Skin epidermis (tissue), 12 donors: ENCODE data around the gene PRAME.
A peak's percentile ranks its signal among the peaks of the same experiment; 100 is the strongest.
"Not testable (repeated sequence)": the region's sequence is repeated elsewhere in the genome, so short reads cannot be mapped to it uniquely, and the experiment has no call there.

ENCODE experiments used
- H3K27ac ChIP-seq, 21 experiments: fragments of 200-600 bp; sonication (generic) in 11 of 21; one replicate each; pipeline ENCODE4 v1.5.0; 2020; ENCODE audit warnings: mild to moderate bottlenecking in 3 of 21, inconsistent platforms in 2 of 21, moderate library complexity in 2 of 21
- H3K4me3 ChIP-seq, 7 experiments: fragments of 200-600 bp; sonication (generic) in 2 of 7; one replicate each; pipeline ENCODE4 v1.5.0; 2020; ENCODE audit warnings: inconsistent platforms in 2 of 7, mild to moderate bottlenecking in 2 of 7, moderate library complexity in 1 of 7

Gene PRAME

DNA sequence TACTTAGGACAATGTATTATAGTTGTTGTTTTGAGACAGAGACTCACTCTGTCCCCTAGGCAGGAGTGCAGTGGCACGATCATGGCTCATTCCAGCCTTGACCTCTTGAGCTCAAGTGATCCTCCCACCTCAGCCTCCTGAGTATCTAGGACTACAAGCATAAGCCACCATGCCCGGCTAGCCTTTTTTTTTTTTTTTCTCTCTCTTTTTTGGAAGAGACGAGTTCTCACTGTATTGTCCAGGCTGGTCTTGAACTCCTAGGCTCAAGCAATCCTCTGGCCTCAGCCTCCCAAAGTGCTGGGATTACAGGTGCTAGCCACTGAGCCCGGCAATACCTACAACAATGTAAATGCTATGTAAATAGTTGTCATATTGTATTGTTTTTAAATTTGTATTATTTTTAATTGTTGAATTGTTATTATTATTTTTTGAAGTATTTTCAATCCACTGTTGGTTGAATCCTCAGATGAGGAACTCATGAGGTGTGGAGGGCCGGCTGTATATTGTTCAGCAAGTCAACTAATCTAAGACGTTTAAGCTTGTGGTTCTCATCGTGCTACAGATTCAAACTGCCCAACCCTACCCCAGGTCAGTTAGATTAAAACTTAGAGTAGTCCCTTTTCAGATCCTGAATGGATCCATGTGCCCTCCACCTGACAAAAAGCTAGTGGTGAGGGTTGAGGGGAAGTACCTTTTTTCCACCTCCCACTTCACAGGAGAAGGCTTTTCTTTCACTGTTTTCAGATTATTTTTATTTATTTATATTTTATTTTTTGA, 27.1 kb downstream of the PRAME start:
- no peak overlapping the region for H3K27ac ChIP-seq
- no peak overlapping the region for H3K4me3 ChIP-seq

DNA sequence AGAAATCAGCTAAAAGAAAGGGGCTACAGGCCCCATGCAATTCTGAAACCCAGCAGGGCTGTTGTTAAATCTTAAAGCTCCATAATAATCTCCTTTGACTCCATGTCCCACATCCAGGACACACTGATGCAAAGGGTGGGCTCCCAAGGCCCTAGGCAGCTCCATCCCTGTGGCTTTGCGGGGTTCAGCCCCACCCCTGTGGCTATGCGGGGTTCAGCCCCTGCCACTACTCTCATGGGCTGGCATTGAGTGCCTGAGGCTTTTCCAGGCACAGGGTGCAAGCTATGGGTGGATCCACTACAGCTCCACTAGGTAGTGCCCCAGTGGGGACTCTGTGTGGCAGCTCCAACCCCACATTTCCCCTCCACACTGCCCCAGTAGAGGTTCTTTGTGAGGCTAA, 30.3 kb downstream of the PRAME start:
- H3K4me3 ChIP-seq: no peak overlapping the region
- no peak overlapping the region for H3K27ac ChIP-seq

DNA sequence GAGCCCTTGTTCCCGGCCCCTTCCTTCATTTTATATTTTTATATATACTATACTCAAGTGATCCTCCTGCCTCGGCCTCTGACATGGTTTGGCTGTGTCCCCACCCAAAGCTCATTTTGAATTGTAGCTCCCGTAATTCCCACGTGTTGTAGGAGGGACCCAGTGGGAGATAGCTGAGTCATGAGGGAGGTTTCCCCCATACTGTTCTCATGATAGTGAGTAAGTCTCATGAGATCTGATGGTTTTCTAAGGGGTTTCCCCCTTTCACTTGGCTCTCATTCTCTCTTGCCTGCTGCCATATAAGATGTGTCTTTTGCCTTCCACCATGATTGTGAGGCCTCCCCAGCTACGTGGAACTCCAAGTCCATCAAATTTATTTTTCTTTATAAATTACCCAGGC, 31.8 kb downstream of the PRAME start:
- Histone ChIP-seq H3K27ac (no peak overlapping the region), H3K4me3 (no peak overlapping the region)

DNA sequence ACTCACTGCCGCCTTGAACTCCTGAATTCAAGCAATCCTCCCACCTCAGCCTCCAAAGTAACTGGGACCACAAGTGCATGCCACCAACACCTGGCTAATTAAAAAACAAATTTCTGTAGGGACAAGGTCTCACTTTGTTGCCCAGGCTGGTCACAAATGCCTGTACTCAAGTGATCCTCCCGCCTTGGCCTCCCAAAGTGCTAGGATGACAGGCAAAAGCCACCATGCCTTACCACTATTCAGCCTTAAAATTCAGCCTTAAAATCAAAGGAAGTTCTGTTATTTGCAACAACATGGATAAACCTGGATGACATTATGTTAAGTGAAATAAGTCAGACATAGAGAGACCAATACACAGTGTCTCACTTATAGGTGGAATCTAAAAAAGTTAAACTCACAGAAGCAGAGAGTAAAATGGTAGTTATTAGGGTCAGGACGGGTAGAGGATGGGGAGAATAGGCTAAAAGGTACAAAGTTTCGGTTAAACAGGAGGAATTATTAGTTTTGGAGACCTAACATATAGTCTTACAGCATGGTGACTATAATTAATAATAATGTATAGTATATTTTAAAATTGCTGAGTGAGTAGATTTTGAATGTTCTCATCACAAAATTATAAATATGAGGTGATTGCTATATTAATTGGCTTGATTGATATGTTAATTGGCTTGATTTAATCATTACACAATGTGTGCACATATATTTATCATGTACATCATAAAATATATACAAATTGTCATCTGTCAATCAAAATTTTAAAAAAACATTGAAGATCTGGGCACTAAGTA, 32.7 kb downstream of the PRAME start:
- Histone ChIP-seq H3K27ac (no peak overlapping the region), H3K4me3 (no peak overlapping the region)

GRCh38 chr22:22523494-22523893, 35.6 kb downstream of the PRAME start:
- Histone ChIP-seq H3K27ac (no peak overlapping the region), H3K4me3 (no peak overlapping the region)

GRCh38 chr22:22521631-22522030, 37.4 kb downstream of the PRAME start:
- Histone ChIP-seq H3K27ac (no peak overlapping the region), H3K4me3 (no peak overlapping the region)

DNA sequence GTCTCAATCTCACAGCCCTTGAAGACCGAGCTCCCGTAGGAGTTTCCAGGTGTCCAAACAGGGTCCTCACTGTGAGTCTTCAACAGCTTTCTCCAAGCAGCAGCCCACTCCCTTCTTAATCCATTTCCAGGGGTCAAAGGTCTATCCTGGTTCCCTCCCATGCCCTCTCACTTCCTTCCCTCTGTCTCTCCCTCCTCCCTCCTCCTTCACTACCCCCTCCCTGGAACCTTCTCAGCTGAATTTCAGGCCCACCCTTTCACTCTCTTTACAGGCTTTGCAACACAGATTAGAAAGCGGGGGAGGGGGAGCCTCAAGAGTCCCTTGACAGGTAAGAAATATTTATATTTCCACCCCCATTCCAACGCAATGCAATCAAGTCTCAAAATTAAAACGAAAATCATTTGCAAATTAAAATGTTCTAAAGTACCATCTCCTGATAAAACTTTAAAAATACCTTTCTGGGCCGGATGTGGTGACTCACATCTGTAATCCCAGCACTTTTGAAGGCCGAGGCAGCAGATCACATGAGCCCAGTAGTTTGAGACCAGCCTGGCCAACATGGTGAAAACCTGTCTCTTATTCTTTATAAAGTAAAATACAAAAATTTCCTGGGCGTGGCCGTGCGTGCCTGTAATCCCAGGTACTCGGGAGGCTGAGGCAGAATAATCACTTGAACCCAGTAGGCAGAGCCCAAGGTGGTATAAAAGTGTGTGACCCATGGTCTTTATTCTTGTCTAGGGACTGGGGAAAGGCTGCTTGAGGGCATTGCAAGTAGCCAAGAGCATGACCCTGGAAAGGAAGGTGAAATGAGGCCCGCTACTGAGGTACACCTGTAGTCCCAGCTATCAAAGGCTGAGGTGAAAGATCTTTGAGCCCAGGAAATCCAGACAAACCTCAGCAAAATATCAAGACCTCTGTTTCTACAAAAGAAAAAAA, 38.1 kb downstream of the PRAME start:
- Histone ChIP-seq H3K4me3 (no peak overlapping the region), H3K27ac (no peak overlapping the region)

DNA sequence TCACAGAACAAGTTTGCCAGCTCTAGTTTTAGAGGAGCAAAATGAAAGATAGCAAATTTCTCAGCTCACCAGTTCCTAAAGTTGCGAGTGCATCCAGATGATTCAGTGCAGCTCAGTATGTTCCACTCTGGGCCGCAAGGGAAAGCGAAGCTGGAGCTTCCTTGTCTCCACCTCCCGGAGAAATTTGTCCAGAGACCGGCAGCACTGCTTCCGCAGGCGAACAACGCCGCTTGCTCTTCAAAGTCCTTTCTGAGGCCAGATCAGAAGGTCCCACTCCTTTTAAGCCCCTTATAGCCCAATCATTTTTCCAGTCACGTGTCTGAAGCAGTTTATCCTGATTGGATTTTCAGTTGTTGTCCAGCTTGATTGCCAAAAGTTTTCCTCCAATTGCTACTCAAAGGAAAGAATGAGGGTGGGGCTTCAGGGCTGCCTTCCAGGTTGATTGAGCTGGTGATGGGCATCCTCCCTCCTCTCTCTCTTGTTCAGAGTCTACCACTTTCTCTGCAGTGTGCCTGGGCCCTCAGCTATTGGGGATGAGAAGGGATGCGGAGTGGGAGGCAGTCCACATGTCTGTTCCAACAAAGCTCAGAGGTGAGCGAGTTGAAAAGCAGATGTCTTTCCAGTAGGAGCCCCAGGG, 38.9 kb downstream of the PRAME start, which contains the start of gene ZNF280A:
Gene ZNF280A, minus strand, starts transcription at position 251 of the 637 bp plus-strand sequence. CDS start 4,640 bp downstream, outside the sequence.
- Histone ChIP-seq H3K27ac (no peak within 1 kb of the TSS), H3K4me3 (no peak within 1 kb of the TSS)

DNA sequence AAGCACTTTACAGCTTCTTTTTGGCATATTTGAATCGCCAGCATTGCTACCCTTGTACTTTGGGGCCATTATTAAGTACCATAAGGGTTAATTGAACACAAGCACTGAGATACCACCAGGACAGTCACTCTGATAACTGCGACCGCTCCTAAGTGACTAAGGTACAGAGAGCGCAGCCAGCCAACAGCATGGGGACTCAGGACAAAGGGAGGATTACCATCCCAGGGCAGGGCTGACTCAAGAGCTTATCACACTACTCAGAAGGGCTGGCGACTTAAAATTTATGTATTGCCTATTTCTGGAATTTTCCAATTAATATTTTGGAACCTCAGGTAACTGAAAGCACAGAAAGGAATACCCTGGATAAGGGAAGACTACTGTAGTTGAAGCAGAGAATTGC, 39.5 kb downstream of the PRAME start:
- H3K4me3 ChIP-seq: no peak overlapping the region
- no peak overlapping the region for H3K27ac ChIP-seq

DNA sequence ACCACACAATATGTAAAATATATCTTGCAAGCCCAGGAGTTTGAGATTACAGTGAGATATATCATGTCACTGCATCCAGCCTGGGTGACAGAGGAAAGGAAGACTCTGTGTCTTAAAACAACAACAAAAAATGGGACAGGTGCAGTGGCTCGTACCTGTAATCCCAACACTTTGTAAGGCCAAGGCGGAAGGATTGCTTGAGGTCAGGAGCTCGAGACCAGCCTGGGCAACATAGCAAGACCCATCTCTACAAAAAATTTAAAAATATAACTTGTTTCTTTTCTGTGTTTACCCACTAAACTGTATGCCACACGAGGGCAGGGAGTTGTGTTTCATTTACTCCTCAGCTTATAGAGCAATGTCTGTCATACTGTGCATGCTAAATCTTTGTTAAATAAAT, 42.1 kb downstream of the PRAME start:
- Histone ChIP-seq H3K4me3 (no peak overlapping the region), H3K27ac (no peak overlapping the region)

DNA sequence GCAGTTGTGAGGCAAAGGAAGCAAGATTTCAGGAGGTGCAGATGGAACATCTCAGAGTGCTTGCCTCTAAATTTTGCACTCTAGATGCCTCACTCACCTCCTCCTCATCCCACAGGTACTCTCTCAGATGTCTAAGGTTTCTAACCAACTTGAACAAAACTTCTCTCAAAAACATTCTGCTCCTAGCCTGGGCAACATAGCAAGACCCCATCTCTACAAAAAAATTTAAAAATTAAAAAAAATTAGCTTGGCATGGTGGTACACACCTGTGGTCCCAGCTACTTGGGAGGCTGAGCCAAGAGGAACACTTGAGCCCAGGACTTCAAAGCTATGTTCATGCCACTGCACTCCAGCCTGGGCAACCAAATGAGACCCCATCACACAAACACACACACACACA, 43.2 kb downstream of the PRAME start:
- Histone ChIP-seq H3K27ac (no peak overlapping the region), H3K4me3 (no peak overlapping the region)

- H3K4me3 ChIP-seq, H3K27ac ChIP-seq: not testable (repeated sequence)
Observed at GRCh38 chr22:22514431-22514830, 44.6 kb downstream of the PRAME start.

DNA sequence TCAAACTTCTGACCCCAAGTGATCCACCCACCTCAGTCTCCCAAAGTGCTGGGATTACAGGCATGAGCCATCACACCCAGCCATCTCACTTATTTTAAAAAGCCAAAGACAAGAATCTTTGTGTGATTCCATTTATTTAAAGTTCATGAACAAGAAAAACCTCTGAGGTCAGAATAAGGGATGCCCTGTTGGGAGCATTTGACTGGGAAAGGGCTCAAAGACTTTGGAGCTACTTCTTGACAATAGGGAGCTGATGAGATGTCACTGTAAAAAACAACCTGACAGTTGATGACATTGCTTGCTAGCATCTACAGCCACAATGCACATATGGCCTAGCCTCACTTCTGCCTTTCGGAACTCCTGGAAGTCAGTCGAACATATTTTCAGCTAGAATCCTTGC, 45.4 kb downstream of the PRAME start:
- H3K27ac ChIP-seq: no peak overlapping the region
- no peak overlapping the region for H3K4me3 ChIP-seq

DNA sequence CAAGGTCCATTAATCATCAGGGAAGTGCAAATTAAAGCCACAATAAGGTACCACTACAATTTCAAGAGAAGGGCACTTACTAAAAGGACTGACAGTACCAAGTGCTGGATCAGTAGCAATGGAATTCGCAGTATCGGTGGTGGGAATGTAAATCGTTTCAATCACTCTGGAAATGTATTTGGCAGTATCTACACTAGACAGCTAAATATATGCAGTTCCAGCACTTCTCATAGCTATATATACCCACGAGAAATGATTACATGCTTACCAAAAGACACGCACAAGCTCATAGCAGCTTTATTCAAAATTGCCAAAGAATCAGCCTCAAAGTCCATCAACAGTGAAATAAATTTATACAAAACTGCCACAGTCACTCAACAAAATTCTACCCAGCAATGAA, 46.1 kb downstream of the PRAME start:
- H3K4me3 ChIP-seq: no peak overlapping the region
- no peak overlapping the region for H3K27ac ChIP-seq

DNA sequence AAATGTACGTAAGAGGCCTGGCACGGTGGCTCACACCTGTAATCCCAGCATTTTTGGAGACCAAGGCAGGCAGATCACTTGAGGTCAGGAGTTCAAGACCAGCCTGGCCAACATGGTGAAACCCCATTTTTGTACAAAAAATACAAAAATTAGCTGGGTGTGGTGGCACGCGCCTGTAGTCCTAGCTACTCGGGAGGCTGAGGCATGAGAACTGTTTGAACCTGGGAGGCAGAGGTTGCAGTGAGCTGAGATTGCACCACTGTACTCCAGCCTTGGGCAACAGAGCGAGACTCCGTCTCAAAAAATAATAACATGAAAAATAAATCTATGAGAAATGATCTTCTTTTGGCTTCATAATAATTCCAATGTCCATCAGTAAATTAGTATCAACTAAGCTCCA, 48.2 kb downstream of the PRAME start:
- H3K27ac ChIP-seq, H3K4me3 ChIP-seq: not testable (repeated sequence)

GRCh38 chr22:22509912-22510311, 49.2 kb downstream of the PRAME start:
- H3K27ac ChIP-seq, H3K4me3 ChIP-seq: not testable (repeated sequence)

DNA sequence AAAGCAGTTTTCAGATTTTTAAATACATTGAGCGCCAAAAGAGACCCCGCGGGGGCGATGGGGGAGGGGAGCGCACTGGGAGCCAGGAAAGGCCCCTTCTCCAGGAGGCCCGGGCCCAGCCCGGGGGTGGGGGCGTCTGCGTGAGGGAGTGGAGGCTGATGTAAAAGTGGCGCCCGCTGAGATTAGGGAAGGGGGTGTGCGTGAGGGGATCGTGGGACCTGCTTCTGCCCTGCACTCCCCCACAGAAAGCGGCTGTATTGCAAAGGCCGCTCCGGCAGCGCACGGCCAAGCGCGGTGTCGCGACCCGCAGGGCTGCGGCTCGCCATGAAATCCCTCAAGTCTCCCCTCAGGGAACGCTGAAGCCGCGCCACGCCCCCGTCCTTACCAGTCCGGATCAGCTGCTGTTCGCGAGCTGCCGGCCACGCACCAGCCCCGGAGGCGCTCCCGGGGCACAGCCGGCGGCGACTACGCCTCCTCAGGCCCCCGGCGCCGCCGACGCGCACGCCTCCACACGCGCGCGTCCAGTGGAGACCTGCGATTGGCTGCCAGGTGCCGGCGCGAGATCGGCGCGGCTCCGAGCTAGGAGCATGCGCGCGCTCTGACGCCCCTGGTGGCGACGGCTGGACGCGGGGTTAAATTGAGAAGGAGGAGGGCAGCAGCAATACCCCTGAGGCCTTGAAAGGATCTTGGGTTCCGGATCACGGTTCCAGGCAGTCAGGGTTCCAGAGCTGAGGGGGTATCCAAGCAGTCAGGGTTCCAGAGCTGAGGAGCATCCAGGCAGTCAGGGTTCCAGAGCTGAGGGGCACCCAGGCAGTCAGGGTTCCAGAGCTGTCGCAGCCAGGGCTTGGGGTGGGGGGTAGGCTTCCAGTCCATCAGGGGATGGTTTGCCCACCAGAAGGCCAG, 50.5 kb downstream of the PRAME start, which contains the start of gene ZNF280B:
Gene ZNF280B, minus strand, starts transcription at position 469 of the 903 bp plus-strand sequence. CDS start 19,344 bp downstream, outside the sequence.
- Histone ChIP-seq H3K4me3 (peak within 1 kb of the TSS; percentile 25 to 47 (median 34)), H3K27ac (peak within 1 kb of the TSS in 3 of 21 experiments; percentile 1 to 36 (median 35))

DNA sequence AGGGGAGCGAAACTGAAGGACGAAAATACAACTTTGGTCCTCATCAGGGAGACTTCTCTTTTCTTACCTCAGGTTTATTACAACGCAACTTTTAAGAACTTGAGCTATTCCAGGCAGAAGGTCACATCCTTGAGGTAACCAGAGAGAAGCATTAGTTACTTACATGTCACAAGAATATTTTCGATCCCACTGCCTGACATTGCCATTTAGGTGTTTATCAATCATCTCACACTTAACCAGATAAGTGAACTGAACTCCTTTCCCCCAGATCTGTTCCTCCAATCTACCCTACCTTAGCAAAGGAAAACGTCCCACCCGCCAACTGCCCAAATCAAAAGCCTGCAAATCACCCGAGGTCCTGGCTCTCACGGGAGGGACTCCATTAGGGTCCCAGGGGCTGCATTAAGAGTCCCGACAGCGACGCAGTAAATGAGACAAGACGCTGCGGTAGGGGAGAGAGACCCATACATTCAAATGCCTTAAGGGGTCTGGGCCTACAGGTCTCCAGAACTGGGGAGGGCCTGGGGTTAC, 51.3 kb downstream of the PRAME start:
- peak overlapping the region in 1 of 21 experiments; percentile 35 for H3K27ac ChIP-seq
- peak overlapping the region; percentile 25 to 47 (median 34) for H3K4me3 ChIP-seq
